Body of pancreas (tissue), 4 donors: ENCODE measurements around the gene ATRNL1. TPM values are rescaled to one million over a fixed set of nuclear protein-coding genes. Genes with fewer than 3 reads are reported as not detected.

Experiments used
- ATAC-seq: fragments of 150-250 bp; one replicate; pipeline ENCODE4 v1.9.1; 2016
- DNase-seq, 4 donors: peaks; one replicate each; pipeline ENCODE4 v3.0.0-alpha.2; 2019
- H3K27ac ChIP-seq, 4 donors: fragments of 200-600 bp; sonication (generic); 1 replicate in 3 of 4; 2 replicates in 1 of 4; pipeline versions ENCODE4 v1.5.1 to v1.6.1; 2016 to 2019; ENCODE audit warnings: mild to moderate bottlenecking in 1 of 4, mixed read lengths in 1 of 4, moderate library complexity in 1 of 4
- H3K27me3 ChIP-seq, 2 donors: fragments of 200-600 bp; sonication (generic); one replicate each; pipeline ENCODE4 v1.6.0; 2016; ENCODE audit warnings: mild to moderate bottlenecking in 1 of 2
- H3K36me3 ChIP-seq, 2 donors: fragments of 200-600 bp; sonication (generic); replicated peaks in 1 of 2; 2 replicates each; pipeline ENCODE4 v1.5.1; 2016; ENCODE audit warnings: low read depth in 2 of 2; ENCODE audit not compliant: insufficient read depth in 1 of 2
- H3K4me1 ChIP-seq: fragments of 200-600 bp; sonication (generic); one replicate; pipeline ENCODE4 v1.6.0; 2016
- H3K4me3 ChIP-seq, 2 donors: fragments of 200-600 bp; sonication (generic); 1 replicate in 1 of 2; 2 replicates in 1 of 2; pipeline ENCODE4 v1.5.1; 2016 to 2019
- H3K9me3 ChIP-seq, 3 donors: fragments of 200-600 bp; sonication (generic); 1 replicate in 2 of 3; 2 replicates in 1 of 3; pipeline ENCODE4 v1.5.1; 2016
- POLR2A ChIP-seq, 3 donors: fragments of 450-650 bp; IDR thresholded peaks; one replicate each; pipeline ENCODE4 v1.6.1; 2016; ENCODE audit warnings: antibody characterized with exemption in 3 of 3, mild to moderate bottlenecking in 2 of 3
- WGBS, 2 donors: methylation state at CpG; one replicate each; pipeline ENCODE4 v1.1.5; 2017; 5-methylcytosine and 5-hydroxymethylcytosine counted together
- intact Hi-C: fragments of 100-400 bp; cut with DNase I; formaldehyde crosslinking; loops from one replicate; pipeline ENCODE4 v1.15.1; 2023
- total RNA-seq, 2 donors: library from RNA; depleted of rRNA; stranded (reverse); fragments of >200 nt; gene quantifications; one replicate each; pipeline ENCODE4 v1.1.0, GENCODE V29; 2016
- TF ChIP-seq, protein P1 (sequence below), 7 experiments: fragments of 450-650 bp in 4 of 7; fragments of 200-600 bp in 3 of 7; sonication (generic) in 3 of 7; IDR thresholded peaks; one replicate each; pipeline ENCODE4 v1.5.1; 2016 to 2019; ENCODE audit warnings: antibody characterized with exemption in 7 of 7

Gene ATRNL1
- total RNA-seq, 2 donors from 2014 or later = 3.0 to 6.5 TPM

GRCh38 chr10:115136616-115137015, 43.5 kb downstream of the ATRNL1 start:
- Histone ChIP-seq H3K9me3 (no peaks in the 10 kb centered on the region), H3K27ac (no peak overlapping the region), H3K36me3 (no peaks in the 10 kb centered on the region), H3K27me3 (no peaks in the 10 kb centered on the region), H3K4me1 (no peaks in the 10 kb centered on the region), H3K4me3 (no peak overlapping the region)
- ATAC-seq (no peak), DNase-seq (no peak)
- no peak for TF ChIP-seq POLR2A (IDR thresholded peaks at IDR 0.05)
- TF ChIP-seq, protein P1, sequence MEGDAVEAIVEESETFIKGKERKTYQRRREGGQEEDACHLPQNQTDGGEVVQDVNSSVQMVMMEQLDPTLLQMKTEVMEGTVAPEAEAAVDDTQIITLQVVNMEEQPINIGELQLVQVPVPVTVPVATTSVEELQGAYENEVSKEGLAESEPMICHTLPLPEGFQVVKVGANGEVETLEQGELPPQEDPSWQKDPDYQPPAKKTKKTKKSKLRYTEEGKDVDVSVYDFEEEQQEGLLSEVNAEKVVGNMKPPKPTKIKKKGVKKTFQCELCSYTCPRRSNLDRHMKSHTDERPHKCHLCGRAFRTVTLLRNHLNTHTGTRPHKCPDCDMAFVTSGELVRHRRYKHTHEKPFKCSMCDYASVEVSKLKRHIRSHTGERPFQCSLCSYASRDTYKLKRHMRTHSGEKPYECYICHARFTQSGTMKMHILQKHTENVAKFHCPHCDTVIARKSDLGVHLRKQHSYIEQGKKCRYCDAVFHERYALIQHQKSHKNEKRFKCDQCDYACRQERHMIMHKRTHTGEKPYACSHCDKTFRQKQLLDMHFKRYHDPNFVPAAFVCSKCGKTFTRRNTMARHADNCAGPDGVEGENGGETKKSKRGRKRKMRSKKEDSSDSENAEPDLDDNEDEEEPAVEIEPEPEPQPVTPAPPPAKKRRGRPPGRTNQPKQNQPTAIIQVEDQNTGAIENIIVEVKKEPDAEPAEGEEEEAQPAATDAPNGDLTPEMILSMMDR (IDR thresholded peaks at IDR 0.05) = no peak
- intact Hi-C loops = no loop called here

- Histone ChIP-seq H3K27ac (no peak overlapping the region), H3K27me3 (no peaks in the 10 kb centered on the region), H3K36me3 (no peaks in the 10 kb centered on the region), H3K4me3 (no peak overlapping the region), H3K9me3 (no peaks in the 10 kb centered on the region), H3K4me1 (no peaks in the 10 kb centered on the region)
- intact Hi-C loops = no loop called here
- no peak for TF ChIP-seq POLR2A (IDR thresholded peaks at IDR 0.05)
- TF ChIP-seq, protein P1 (IDR thresholded peaks at IDR 0.05) = peak in 6 of 7 experiments; percentile 16 to 34 (median 22)
- DNase-seq = no peak
- ATAC-seq = no peak
These were observed 48.1 kb downstream of the ATRNL1 start for GRCh38 chr10:115141254-115141653.

GRCh38 chr10:115157357-115157756, 64.2 kb downstream of the ATRNL1 start:
- DNase-seq (no peak), ATAC-seq (no peak)
- no peak for TF ChIP-seq POLR2A (IDR thresholded peaks at IDR 0.05)
- TF ChIP-seq, protein P1 (IDR thresholded peaks at IDR 0.05) = no peak
- WGBS, 2 donors = 63 to 68% methylated on average over 2 of the region's 2 CpGs
- Histone ChIP-seq H3K36me3 (no peaks in the 10 kb centered on the region), H3K4me3 (no peak overlapping the region), H3K27ac (no peak overlapping the region), H3K9me3 (no peaks in the 10 kb centered on the region), H3K4me1 (no peaks in the 10 kb centered on the region), H3K27me3 (no peaks in the 10 kb centered on the region)
- intact Hi-C loops = no loop called here

GRCh38 chr10:115163129-115163528, 70.0 kb downstream of the ATRNL1 start:
- ATAC-seq (no peak), DNase-seq (no peak)
- 86 to 91% methylated on average over 5 of the region's 5 CpGs for WGBS, 2 donors
- H3K36me3 ChIP-seq = no peaks in the 10 kb centered on the region
- H3K27me3 ChIP-seq = no peaks in the 10 kb centered on the region
- no peaks in the 10 kb centered on the region for H3K9me3 ChIP-seq
- TF ChIP-seq, protein P1 (IDR thresholded peaks at IDR 0.05) = no peak
- TF ChIP-seq POLR2A (IDR thresholded peaks at IDR 0.05) = no peak
- intact Hi-C loops = no loop called here
- H3K4me1 ChIP-seq = no peaks in the 10 kb centered on the region
- no peak overlapping the region for H3K4me3 ChIP-seq
- no peak overlapping the region for H3K27ac ChIP-seq

- no peaks in the 10 kb centered on the region for H3K27me3 ChIP-seq
- WGBS, 2 donors = 88 to 91% methylated on average over 2 of the region's 2 CpGs
- intact Hi-C loops = no loop called here
- no peaks in the 10 kb centered on the region for H3K9me3 ChIP-seq
- no peak overlapping the region for H3K4me3 ChIP-seq
- no peaks in the 10 kb centered on the region for H3K36me3 ChIP-seq
- DNase-seq (no peak), ATAC-seq (no peak)
- no peak overlapping the region for H3K27ac ChIP-seq
- no peak for TF ChIP-seq POLR2A (IDR thresholded peaks at IDR 0.05)
- TF ChIP-seq, protein P1 (IDR thresholded peaks at IDR 0.05) = no peak
- H3K4me1 ChIP-seq = no peaks in the 10 kb centered on the region
These were observed 71.1 kb downstream of the ATRNL1 start for GRCh38 chr10:115164220-115164619.
